Measurements from ENCODE around the gene RBFOX2.
A peak's percentile ranks its signal among the peaks of the same experiment; 100 is the strongest.

RBFOX2 gene

DNA sequence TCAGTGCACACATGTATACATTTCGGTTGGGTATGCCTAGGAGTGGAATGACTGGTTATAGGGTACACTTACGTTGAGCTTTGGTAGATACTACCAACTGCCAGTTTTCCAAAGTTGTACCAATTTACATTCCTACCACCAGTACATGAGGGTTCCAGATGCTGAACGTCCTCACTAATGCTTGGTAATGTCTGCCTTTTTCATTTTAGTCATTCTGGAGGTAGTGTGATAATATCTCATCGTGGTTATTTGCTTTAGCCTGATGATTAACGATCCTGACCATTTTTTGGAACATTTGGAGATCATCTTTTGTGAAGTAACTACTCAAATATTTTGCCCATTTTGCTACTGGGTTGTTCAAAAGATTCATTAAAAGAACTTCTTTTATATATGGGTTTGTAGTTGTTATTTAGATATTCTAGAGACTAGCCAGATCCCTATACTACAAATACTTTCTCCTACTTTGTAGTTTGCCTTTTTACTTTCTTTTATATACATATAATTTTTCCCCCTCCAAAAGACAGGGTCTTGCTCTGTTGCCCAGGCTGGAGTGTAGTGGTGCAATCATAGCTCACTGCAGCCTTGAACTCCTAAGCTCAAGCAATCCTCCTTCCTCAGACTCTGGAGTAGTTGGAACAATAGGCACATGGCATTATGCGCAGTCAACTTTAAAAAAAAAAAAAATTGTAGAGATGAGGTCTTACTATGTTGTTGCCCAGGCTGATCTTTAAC lies 62.1 kb downstream of the RBFOX2 start:
- TF ChIP-seq, protein P1, sequence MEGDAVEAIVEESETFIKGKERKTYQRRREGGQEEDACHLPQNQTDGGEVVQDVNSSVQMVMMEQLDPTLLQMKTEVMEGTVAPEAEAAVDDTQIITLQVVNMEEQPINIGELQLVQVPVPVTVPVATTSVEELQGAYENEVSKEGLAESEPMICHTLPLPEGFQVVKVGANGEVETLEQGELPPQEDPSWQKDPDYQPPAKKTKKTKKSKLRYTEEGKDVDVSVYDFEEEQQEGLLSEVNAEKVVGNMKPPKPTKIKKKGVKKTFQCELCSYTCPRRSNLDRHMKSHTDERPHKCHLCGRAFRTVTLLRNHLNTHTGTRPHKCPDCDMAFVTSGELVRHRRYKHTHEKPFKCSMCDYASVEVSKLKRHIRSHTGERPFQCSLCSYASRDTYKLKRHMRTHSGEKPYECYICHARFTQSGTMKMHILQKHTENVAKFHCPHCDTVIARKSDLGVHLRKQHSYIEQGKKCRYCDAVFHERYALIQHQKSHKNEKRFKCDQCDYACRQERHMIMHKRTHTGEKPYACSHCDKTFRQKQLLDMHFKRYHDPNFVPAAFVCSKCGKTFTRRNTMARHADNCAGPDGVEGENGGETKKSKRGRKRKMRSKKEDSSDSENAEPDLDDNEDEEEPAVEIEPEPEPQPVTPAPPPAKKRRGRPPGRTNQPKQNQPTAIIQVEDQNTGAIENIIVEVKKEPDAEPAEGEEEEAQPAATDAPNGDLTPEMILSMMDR (conservative IDR thresholded peaks at IDR 0.05; ENCODE audit: low read depth, low read length), result no peak
- DNase-seq (ENCODE audit: low read depth), result no peak
- no peak overlapping the region for H3K4me3 ChIP-seq (ENCODE audit: low read length)

DNA sequence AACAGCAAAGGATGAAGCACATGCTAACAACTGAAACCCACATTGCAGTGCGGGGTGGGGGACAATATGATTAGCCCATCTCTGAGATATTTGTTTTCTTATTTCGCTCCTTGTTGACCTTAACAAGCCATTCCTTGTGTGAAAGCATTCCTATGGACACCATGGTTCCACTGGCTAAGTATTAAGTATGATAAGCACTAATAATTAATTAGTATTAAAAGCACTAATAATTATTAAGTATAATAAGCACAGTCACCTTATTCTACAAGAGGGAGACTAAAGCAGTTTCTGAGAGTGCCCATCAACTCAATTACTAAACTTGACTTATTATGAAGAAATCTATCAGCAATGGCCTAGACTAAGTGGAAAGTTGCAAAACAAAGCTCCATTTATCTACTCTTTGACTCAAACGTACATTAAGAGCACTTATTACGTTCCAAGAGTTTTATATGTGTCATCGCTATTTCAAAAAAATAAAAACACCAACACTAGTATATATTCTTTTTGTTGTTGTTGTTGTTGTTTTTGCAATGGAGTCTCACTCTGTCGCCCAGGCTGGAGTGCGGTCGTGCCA lies 65.3 kb downstream of the RBFOX2 start:
- H3K4me3 ChIP-seq (ENCODE audit: low read length), result no peak overlapping the region
- TF ChIP-seq, protein P1 (conservative IDR thresholded peaks at IDR 0.05; ENCODE audit: low read depth, low read length), result no peak
- DNase-seq (ENCODE audit: low read depth), result no peak

DNA sequence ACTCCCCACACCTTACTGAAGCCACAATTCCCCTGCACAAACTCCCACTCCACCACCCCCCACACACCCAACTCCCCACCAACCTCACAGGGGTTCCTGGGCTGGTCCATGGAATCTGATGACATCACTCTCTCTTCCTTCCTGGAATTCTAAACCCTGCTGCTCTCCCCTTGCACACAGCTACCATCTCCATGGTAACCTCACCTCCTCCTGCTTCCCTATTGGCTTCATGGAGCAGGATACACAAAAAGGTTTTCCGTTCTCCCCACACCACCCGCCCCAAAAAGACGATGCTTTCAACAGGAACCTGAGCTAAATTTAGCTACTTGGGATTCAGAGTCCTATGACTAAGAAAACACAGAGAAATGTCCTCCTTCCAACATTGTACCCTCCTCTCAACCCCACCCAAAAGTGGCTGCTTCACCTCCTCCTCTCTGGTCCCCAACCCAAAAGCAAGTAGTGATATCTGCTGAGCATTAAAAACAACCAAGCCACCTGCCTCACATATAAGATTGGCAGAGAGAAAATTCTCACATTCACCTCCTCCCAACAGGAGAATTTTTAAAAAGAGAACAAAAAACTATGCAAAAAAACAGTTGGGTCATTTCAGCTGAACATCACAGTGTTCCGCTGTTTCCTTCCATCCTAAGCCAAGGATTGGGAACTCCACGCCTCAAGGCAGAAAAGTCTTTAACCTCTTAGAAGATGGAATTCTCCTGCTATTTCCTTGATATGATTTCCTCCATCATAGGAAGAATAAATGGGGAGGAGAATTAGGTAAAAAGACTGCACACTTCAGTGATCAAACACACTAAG lies 66.9 kb downstream of the RBFOX2 start:
- TF ChIP-seq, protein P1 (conservative IDR thresholded peaks at IDR 0.05; ENCODE audit: low read depth, low read length), result no peak
- peak; percentile 23 for DNase-seq (ENCODE audit: low read depth)
- H3K4me3 ChIP-seq (ENCODE audit: low read length), result peak overlapping the region; percentile 9

DNA sequence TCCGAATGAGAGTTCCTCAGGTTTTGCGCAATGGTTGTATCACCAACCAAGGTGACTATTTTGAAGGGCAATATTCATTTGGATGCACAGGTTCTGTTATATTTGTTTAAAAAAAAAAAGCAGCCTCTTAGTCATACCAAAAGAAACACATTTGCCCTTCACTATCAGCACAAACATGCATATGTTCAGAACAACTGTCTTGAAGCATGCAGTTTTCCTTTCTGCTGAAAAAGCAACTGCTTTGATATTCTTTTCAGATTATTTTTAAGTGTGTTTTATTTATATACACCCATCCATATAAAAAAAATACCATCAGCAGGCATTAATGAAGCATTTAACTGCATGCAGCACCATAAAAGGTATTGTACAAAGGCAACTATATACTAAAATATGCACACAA lies 67.8 kb downstream of the RBFOX2 start:
- DNase-seq (ENCODE audit: low read depth), result no peak
- TF ChIP-seq, protein P1 (conservative IDR thresholded peaks at IDR 0.05; ENCODE audit: low read depth, low read length), result no peak
- H3K4me3 ChIP-seq (ENCODE audit: low read length), result no peak overlapping the region

DNA sequence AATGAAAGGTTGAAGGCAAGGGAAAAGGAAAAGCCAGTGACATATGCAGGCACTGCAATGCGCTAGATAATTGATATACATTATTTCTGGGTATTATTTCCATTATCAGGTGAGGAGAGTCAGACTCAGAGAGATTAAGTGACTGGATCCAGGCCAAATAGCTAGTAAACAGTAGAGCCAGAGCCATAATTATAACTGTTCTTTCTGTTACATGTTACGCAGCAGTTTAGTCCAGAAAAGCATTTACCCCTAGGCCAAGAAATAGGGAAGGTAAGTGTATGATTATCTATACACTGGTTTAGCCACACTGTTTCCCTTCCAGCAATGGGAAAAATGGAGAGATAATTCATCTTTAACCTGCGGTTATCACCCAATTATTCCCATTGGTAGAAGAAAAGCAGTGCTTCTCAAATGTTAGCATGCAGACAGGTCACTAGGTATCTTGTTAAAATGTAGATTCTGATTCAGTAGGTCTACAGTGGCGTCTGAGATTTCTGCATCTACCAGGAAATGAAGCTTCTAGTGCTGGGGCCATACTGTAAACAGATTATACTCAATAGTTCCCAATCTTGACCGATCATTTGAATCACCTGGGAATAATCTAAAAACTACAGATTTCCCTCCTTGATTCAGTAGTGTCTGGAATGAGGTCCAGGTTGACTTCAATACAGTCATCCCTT lies 69.4 kb downstream of the RBFOX2 start:
- no peak overlapping the region for H3K4me3 ChIP-seq (ENCODE audit: low read length)
- DNase-seq (ENCODE audit: low read depth), result no peak
- TF ChIP-seq, protein P1 (conservative IDR thresholded peaks at IDR 0.05; ENCODE audit: low read depth, low read length), result no peak

DNA sequence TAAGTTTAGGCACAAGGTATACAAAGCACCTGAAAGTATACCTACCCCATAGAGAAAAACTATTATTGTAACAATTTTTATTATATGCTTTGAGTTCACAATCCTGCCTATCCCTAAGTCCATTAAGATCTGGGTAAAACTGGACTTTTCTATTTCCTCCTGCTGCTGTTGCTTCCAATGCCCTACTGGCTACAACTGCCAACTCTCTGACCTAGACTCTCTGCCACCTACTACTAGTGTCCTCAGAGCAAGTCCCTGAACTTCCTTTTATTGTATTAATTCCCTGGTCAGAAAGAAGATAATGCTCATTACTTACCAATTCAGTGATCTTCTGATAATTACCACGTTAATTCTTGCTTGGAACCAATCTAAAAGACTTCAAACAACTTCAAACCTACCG lies 70.3 kb downstream of the RBFOX2 start:
- no peak overlapping the region for H3K4me3 ChIP-seq (ENCODE audit: low read length)
- DNase-seq (ENCODE audit: low read depth), result no peak
- TF ChIP-seq, protein P1 (conservative IDR thresholded peaks at IDR 0.05; ENCODE audit: low read depth, low read length), result no peak

Data from retinal pigment epithelial cell (primary cell).